ENCODE results near the gene ZBTB16. TPM values are rescaled to one million over a fixed set of nuclear protein-coding genes. Genes with fewer than 3 reads are reported as not detected.

Gene ZBTB16
- polyA plus RNA-seq, 2 donors, result 4.6 to 9.6 TPM

- H3K27me3 ChIP-seq (ENCODE audit: control insufficient read depth in 1 of 2, insufficient read depth in 2 of 2, low read length in 2 of 2), result no peaks in the 10 kb centered on the region
- H3K4me1 ChIP-seq (ENCODE audit: control insufficient read depth in 2 of 2, insufficient read depth in 2 of 2, low read length in 1 of 2), result peaks cover 13 to 14% of the 10 kb centered on the region in 2 donors
- no peaks in the 10 kb centered on the region for H3K9me3 ChIP-seq (ENCODE audit: control insufficient read depth in 2 of 2, insufficient read depth in 1 of 2, low read depth in 1 of 2, low read length in 1 of 2)
- peak overlapping the region in 1 of 2 donors; percentile 14 for H3K27ac ChIP-seq (ENCODE audit: low read depth in 2 of 2, low read length in 1 of 2)
- no peak overlapping the region for H3K4me3 ChIP-seq (ENCODE audit: low read depth in 1 of 2, low read length in 2 of 2)
- 74 to 77% methylated on average over 9 of the region's 9 CpGs for WGBS, 2 donors
- peaks cover 0 to under 1% of the 10 kb centered on the region in 2 donors for H3K36me3 ChIP-seq (ENCODE audit: control insufficient read depth in 2 of 2, insufficient read depth in 2 of 2, low read length in 1 of 2)
Observed at GRCh38 chr11:114077482-114078305, 18.2 kb downstream of the ZBTB16 start.

- Histone ChIP-seq H3K27ac (ENCODE audit: low read depth in 2 of 2, low read length in 1 of 2) (no peak overlapping the region), H3K27me3 (ENCODE audit: control insufficient read depth in 1 of 2, insufficient read depth in 2 of 2, low read length in 2 of 2) (no peaks in the 10 kb centered on the region), H3K36me3 (ENCODE audit: control insufficient read depth in 2 of 2, insufficient read depth in 2 of 2, low read length in 1 of 2) (peaks cover 0 to 4% of the 10 kb centered on the region in 2 donors), H3K4me3 (ENCODE audit: low read depth in 1 of 2, low read length in 2 of 2) (no peak overlapping the region), H3K4me1 (ENCODE audit: control insufficient read depth in 2 of 2, insufficient read depth in 2 of 2, low read length in 1 of 2) (peaks cover 15% of the 10 kb centered on the region in 2 donors), H3K9me3 (ENCODE audit: control insufficient read depth in 2 of 2, insufficient read depth in 1 of 2, low read depth in 1 of 2, low read length in 1 of 2) (no peaks in the 10 kb centered on the region)
- 83 to 95% methylated on average over 4 of the region's 4 CpGs for WGBS, 2 donors
Observed at GRCh38 chr11:114078423-114078822, 18.9 kb downstream of the ZBTB16 start.

- Histone ChIP-seq H3K27ac (ENCODE audit: low read depth in 2 of 2, low read length in 1 of 2) (peak overlapping the region; percentile 42 to 61), H3K4me1 (ENCODE audit: control insufficient read depth in 2 of 2, insufficient read depth in 2 of 2, low read length in 1 of 2) (peaks cover 15 to 16% of the 10 kb centered on the region in 2 donors), H3K4me3 (ENCODE audit: low read depth in 1 of 2, low read length in 2 of 2) (no peak overlapping the region), H3K9me3 (ENCODE audit: control insufficient read depth in 2 of 2, insufficient read depth in 1 of 2, low read depth in 1 of 2, low read length in 1 of 2) (no peaks in the 10 kb centered on the region), H3K27me3 (ENCODE audit: control insufficient read depth in 1 of 2, insufficient read depth in 2 of 2, low read length in 2 of 2) (no peaks in the 10 kb centered on the region), H3K36me3 (ENCODE audit: control insufficient read depth in 2 of 2, insufficient read depth in 2 of 2, low read length in 1 of 2) (peaks cover 0 to 4% of the 10 kb centered on the region in 2 donors)
- WGBS, 2 donors, result 63 to 81% methylated on average over 6 of the region's 6 CpGs
Observed at GRCh38 chr11:114079511-114080065, 20.1 kb downstream of the ZBTB16 start.

- H3K4me1 ChIP-seq (ENCODE audit: control insufficient read depth in 2 of 2, insufficient read depth in 2 of 2, low read length in 1 of 2), result peaks cover 10 to 12% of the 10 kb centered on the region in 2 donors
- H3K4me3 ChIP-seq (ENCODE audit: low read depth in 1 of 2, low read length in 2 of 2), result no peak overlapping the region
- H3K36me3 ChIP-seq (ENCODE audit: control insufficient read depth in 2 of 2, insufficient read depth in 2 of 2, low read length in 1 of 2), result peaks cover 0 to 4% of the 10 kb centered on the region in 2 donors
- peak overlapping the region in 1 of 2 donors; percentile 61 for H3K27ac ChIP-seq (ENCODE audit: low read depth in 2 of 2, low read length in 1 of 2)
- no peaks in the 10 kb centered on the region for H3K27me3 ChIP-seq (ENCODE audit: control insufficient read depth in 1 of 2, insufficient read depth in 2 of 2, low read length in 2 of 2)
- 39 to 54% methylated on average over 5 of the region's 5 CpGs for WGBS, 2 donors
- no peaks in the 10 kb centered on the region for H3K9me3 ChIP-seq (ENCODE audit: control insufficient read depth in 2 of 2, insufficient read depth in 1 of 2, low read depth in 1 of 2, low read length in 1 of 2)
Observed at GRCh38 chr11:114080219-114080618, 20.7 kb downstream of the ZBTB16 start.

- Histone ChIP-seq H3K36me3 (ENCODE audit: control insufficient read depth in 2 of 2, insufficient read depth in 2 of 2, low read length in 1 of 2) (peaks cover 0 to 4% of the 10 kb centered on the region in 2 donors), H3K9me3 (ENCODE audit: control insufficient read depth in 2 of 2, insufficient read depth in 1 of 2, low read depth in 1 of 2, low read length in 1 of 2) (no peaks in the 10 kb centered on the region), H3K27ac (ENCODE audit: low read depth in 2 of 2, low read length in 1 of 2) (peak overlapping the region; percentile 21 to 51), H3K27me3 (ENCODE audit: control insufficient read depth in 1 of 2, insufficient read depth in 2 of 2, low read length in 2 of 2) (no peaks in the 10 kb centered on the region), H3K4me3 (ENCODE audit: low read depth in 1 of 2, low read length in 2 of 2) (no peak overlapping the region), H3K4me1 (ENCODE audit: control insufficient read depth in 2 of 2, insufficient read depth in 2 of 2, low read length in 1 of 2) (peaks cover 12 to 13% of the 10 kb centered on the region in 2 donors)
- 84 to 87% methylated on average over 3 of the region's 3 CpGs for WGBS, 2 donors
Observed at GRCh38 chr11:114080769-114081168, 21.3 kb downstream of the ZBTB16 start.

GRCh38 chr11:114081641-114082414 lies 22.3 kb downstream of the ZBTB16 start:
- Histone ChIP-seq H3K27ac (ENCODE audit: low read depth in 2 of 2, low read length in 1 of 2) (peak overlapping the region in 1 of 2 donors; percentile 16), H3K27me3 (ENCODE audit: control insufficient read depth in 1 of 2, insufficient read depth in 2 of 2, low read length in 2 of 2) (no peaks in the 10 kb centered on the region), H3K4me1 (ENCODE audit: control insufficient read depth in 2 of 2, insufficient read depth in 2 of 2, low read length in 1 of 2) (peaks cover 12 to 18% of the 10 kb centered on the region in 2 donors), H3K4me3 (ENCODE audit: low read depth in 1 of 2, low read length in 2 of 2) (no peak overlapping the region), H3K9me3 (ENCODE audit: control insufficient read depth in 2 of 2, insufficient read depth in 1 of 2, low read depth in 1 of 2, low read length in 1 of 2) (no peaks in the 10 kb centered on the region), H3K36me3 (ENCODE audit: control insufficient read depth in 2 of 2, insufficient read depth in 2 of 2, low read length in 1 of 2) (peaks cover 0 to 4% of the 10 kb centered on the region in 2 donors)
- WGBS, 2 donors, result 77 to 81% methylated on average over 9 of the region's 9 CpGs

GRCh38 chr11:114082415-114082748 lies 22.9 kb downstream of the ZBTB16 start:
- Histone ChIP-seq H3K27me3 (ENCODE audit: control insufficient read depth in 1 of 2, insufficient read depth in 2 of 2, low read length in 2 of 2) (no peaks in the 10 kb centered on the region), H3K36me3 (ENCODE audit: control insufficient read depth in 2 of 2, insufficient read depth in 2 of 2, low read length in 1 of 2) (peaks cover 0 to 4% of the 10 kb centered on the region in 2 donors), H3K27ac (ENCODE audit: low read depth in 2 of 2, low read length in 1 of 2) (no peak overlapping the region), H3K9me3 (ENCODE audit: control insufficient read depth in 2 of 2, insufficient read depth in 1 of 2, low read depth in 1 of 2, low read length in 1 of 2) (no peaks in the 10 kb centered on the region), H3K4me3 (ENCODE audit: low read depth in 1 of 2, low read length in 2 of 2) (no peak overlapping the region), H3K4me1 (ENCODE audit: control insufficient read depth in 2 of 2, insufficient read depth in 2 of 2, low read length in 1 of 2) (peaks cover 12 to 18% of the 10 kb centered on the region in 2 donors)
- WGBS, 2 donors, result 60 to 65% methylated on average over 6 of the region's 6 CpGs

- H3K27me3 ChIP-seq (ENCODE audit: control insufficient read depth in 1 of 2, insufficient read depth in 2 of 2, low read length in 2 of 2), result no peaks in the 10 kb centered on the region
- peak overlapping the region in 1 of 2 donors; percentile 35 for H3K27ac ChIP-seq (ENCODE audit: low read depth in 2 of 2, low read length in 1 of 2)
- H3K4me3 ChIP-seq (ENCODE audit: low read depth in 1 of 2, low read length in 2 of 2), result no peak overlapping the region
- peaks cover 0 to 4% of the 10 kb centered on the region in 2 donors for H3K36me3 ChIP-seq (ENCODE audit: control insufficient read depth in 2 of 2, insufficient read depth in 2 of 2, low read length in 1 of 2)
- peaks cover 12 to 20% of the 10 kb centered on the region in 2 donors for H3K4me1 ChIP-seq (ENCODE audit: control insufficient read depth in 2 of 2, insufficient read depth in 2 of 2, low read length in 1 of 2)
- 71 to 81% methylated on average over 22 of the region's 22 CpGs for WGBS, 2 donors
- no peaks in the 10 kb centered on the region for H3K9me3 ChIP-seq (ENCODE audit: control insufficient read depth in 2 of 2, insufficient read depth in 1 of 2, low read depth in 1 of 2, low read length in 1 of 2)
Observed at GRCh38 chr11:114082767-114083181, 23.3 kb downstream of the ZBTB16 start.

- peaks cover 0 to 4% of the 10 kb centered on the region in 2 donors for H3K36me3 ChIP-seq (ENCODE audit: control insufficient read depth in 2 of 2, insufficient read depth in 2 of 2, low read length in 1 of 2)
- H3K4me3 ChIP-seq (ENCODE audit: low read depth in 1 of 2, low read length in 2 of 2), result no peak overlapping the region
- H3K27me3 ChIP-seq (ENCODE audit: control insufficient read depth in 1 of 2, insufficient read depth in 2 of 2, low read length in 2 of 2), result no peaks in the 10 kb centered on the region
- 77 to 80% methylated on average over 11 of the region's 11 CpGs for WGBS, 2 donors
- no peak overlapping the region for H3K27ac ChIP-seq (ENCODE audit: low read depth in 2 of 2, low read length in 1 of 2)
- H3K4me1 ChIP-seq (ENCODE audit: control insufficient read depth in 2 of 2, insufficient read depth in 2 of 2, low read length in 1 of 2), result peaks cover 12 to 20% of the 10 kb centered on the region in 2 donors
- no peaks in the 10 kb centered on the region for H3K9me3 ChIP-seq (ENCODE audit: control insufficient read depth in 2 of 2, insufficient read depth in 1 of 2, low read depth in 1 of 2, low read length in 1 of 2)
Observed at GRCh38 chr11:114083391-114084252, 24.1 kb downstream of the ZBTB16 start.
